Left hindlimb (tissue), 1 donor: ENCODE measurements around the gene CLSTN2.
A peak's percentile ranks its signal among the peaks of the same experiment; 100 is the strongest.

Experiments used
- DNase-seq: peaks from one replicate; pipeline ENCODE4 v3.0.0-alpha.2; 2018

Gene CLSTN2

DNA sequence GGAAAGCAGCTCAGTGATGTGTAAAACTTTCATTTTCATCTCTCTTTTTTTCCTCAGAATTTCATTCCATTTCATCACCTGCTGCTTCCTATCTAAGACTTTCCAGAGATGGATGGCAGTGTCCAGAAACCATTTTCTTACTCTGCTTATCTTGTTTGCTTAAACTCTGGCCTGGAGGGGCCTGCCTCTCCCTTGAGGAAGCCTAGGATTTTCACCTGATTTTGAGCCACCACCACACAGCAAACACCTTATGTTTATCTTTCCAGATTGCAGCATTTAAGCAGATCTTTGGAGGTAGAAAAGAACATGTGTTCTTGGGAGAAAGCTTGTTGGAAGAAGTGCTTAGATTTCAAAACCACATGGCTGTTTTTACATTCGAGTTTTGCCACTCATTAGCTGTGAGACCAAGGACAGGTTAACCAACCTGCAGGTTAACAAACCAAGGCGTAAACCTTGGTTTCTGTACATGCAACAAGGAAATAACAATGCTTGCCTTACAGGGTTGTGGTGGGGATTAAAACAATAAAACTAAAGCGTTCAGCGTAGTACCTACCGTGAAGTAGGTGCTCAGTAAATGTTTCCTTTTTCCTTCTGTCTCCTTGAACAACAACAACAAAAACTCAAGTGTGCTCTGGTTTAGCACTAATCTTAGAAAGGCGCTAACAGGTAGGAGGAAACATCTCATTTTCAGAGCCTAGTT lies 120.3 kb downstream of the CLSTN2 start:
- no peak for DNase-seq

- DNase-seq: no peak
Measured at GRCh38 chr3:140056047-140056446, 121.1 kb downstream of the CLSTN2 start.

- DNase-seq: no peak
Measured at GRCh38 chr3:140061211-140061610, 126.2 kb downstream of the CLSTN2 start.

DNA sequence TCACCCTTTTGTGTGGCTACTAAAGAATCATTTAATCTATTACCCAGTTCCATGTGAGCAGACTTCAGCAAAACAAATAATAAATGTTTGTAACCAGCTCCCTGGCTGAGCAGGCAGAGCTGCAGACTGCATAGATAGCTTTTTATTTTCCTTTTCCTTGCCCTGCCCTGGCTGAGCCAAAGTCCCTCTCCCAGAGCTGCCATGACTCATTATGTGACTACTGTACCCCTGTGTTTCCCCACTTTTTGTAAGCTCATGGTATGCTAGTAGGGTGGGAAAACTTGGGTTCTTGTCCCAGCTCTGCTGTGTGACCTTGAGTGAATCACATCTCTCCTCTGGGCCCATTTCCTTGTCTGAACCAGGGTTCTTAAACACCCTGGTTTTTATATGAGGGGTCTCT lies 127.5 kb downstream of the CLSTN2 start:
- DNase-seq: no peak

DNA sequence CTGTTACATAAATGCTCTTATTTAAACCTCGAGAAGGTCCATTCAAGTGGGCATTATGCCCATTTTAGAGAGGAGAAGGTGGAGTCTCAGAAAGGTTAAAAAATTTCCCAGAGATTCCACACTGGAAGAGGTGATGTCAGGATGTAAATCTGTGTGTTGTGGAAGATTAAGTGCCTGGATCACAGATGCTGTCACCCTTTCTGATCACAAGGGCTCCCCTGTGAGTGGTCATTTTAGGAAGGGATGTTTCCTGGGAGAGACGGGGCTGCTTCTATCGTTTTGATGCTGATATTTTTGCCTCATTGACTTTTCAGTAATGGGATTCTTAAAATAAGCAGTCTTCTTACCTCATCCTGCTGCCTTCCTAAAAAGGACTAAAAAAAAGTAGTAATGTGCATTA lies 132.5 kb downstream of the CLSTN2 start:
- no peak for DNase-seq

DNA sequence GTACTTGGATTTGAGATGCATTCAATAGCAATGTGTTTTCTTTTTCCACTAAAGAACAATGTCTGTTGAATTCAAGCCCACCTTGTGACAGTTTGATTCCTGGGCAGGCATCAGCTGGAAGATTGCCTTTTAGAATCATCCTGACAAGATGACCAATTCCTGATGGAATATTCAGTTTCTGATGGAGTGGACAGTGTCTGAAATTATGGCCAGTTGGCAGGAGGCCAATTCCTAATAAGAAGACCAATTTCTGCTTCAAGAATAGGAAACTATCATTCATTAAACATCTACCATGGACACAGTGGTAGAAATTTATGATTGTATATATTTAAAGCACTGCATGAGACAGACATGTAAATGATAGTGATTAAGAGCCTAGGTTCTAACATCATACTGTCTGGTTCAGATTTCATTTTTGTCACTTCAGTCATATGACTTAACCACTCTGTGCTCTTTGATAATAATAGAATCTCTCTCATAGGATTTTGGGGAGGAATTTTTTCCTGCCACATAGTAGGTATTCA lies 133.6 kb downstream of the CLSTN2 start:
- DNase-seq: no peak

GRCh38 chr3:140073278-140074045 lies 138.5 kb downstream of the CLSTN2 start:
- DNase-seq: no peak

DNA sequence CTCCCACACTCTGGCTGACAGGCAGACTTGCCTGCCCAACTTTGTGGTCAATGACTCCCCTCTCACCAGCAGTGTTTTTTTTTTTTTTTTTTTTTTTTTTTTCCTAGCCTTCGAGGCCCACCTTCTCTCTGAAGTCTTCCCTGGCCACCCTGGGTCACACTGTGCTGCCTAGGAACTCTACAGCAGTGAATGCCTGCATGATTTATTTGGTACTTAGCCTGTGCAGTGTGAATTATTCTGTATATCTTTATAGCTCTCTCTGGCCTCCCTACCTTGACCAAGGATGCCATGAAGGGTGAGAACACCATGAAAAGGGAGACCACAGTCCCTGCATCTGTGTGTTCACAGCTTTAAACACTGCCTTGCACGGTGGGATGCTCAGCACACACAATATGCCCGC lies 141.6 kb downstream of the CLSTN2 start:
- DNase-seq: no peak

DNA sequence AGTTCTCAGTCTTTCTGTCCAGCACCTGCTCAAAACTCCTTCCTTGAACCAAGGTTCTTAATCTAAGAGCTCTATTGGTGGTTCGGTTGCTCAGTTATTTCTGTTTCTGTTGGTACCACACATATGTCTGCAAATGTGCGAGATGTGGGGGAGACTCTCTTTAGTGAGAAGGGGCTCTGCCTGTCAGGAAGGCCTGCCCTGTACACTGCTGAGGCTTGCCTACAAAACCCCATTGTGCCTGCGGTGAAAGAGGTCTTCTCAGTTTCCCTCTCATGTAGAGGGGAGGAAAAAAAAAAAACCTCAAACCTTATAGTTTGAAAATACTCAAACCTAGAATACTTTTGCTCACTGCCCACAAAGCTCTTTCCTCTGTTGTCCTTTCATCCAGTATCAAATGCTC lies 142.4 kb downstream of the CLSTN2 start:
- no peak for DNase-seq

DNA sequence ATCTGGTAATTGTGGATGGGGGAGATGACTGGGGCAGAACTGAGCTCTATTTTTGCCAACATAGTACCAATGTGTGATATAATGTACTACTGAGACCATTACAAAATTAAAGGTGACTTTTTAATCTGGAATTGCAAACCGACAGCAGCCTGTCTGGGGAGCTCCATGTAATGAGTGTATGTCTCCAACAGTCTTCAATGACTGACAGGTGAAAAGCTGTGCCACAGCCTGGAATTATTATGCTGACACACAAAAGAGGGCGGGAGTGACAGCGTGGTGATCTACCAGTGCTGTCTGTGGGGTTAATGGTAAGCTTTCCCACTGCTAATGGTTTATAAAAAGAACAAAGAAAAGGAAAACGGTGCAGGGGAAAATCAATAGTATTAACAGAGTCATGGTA lies 143.4 kb downstream of the CLSTN2 start:
- DNase-seq: no peak

GRCh38 chr3:140078940-140079339 lies 144.0 kb downstream of the CLSTN2 start:
- DNase-seq: no peak

GRCh38 chr3:140081887-140082286 lies 146.9 kb downstream of the CLSTN2 start:
- DNase-seq: no peak

GRCh38 chr3:140085001-140085400 lies 150.0 kb downstream of the CLSTN2 start:
- DNase-seq: no peak

- DNase-seq: no peak
Measured at GRCh38 chr3:140086642-140087041, 151.7 kb downstream of the CLSTN2 start.

DNA sequence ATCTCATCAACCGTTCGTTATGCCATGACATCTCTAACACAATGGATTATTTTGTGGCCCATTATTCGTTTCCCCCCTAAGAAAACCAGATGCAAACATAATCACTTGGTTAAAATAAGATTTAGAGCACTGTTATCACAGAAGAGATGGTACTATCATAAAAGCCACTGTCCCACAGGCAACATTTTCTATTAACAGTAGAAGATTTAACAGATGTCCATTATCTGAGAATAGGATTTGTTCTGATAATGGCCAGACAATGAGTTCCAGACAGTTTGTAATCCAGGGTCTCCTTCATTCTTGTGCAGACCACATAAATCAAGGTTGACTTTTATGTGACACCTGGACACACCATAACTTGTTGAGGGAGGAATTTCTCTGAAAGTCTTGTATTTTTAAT lies 153.1 kb downstream of the CLSTN2 start:
- DNase-seq: no peak

- no peak for DNase-seq
Measured at GRCh38 chr3:140088513-140088912, 153.5 kb downstream of the CLSTN2 start.

- DNase-seq: no peak
Measured at GRCh38 chr3:140089403-140090072, 154.6 kb downstream of the CLSTN2 start.

DNA sequence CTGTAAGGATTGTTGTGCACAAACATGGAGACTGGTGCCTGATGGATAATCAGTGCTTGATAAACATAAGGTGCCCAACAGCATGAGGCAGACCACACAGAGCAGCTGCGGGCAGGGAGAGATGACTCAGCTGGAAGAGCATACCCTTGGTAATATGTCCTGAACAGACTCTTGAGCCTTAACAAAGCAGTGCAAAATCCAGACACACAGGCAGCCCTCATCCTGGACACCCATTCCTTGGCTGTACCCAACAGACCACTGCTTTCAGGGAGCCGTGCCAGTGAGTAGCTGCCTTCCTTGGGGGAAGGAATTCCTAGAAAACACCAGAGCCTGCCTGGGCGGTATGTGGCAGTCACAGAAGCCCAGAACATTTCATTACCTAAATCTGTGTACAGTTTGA lies 156.2 kb downstream of the CLSTN2 start:
- DNase-seq: peak; percentile 38

GRCh38 chr3:140092848-140093536 lies 158.0 kb downstream of the CLSTN2 start:
- DNase-seq: no peak

DNA sequence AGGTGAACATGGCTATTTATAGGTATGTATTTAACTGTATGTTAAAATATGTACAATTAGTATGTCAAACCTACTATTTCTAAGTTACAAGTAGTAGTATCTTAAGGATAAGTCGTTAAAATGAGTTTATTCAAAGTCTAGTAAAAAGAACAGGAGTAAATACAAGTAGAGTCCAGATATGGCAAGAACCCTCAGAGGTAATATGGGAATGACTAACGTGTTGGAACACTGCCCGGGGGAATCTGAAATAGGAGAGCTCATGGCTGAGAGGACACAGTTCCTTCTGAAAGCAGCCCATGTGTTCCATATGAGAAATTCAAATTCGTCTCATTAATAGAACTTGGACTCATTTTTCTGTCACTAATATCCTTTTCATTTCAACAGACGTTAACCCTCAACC lies 158.8 kb downstream of the CLSTN2 start:
- DNase-seq: peak; percentile 79

GRCh38 chr3:140094487-140094886 lies 159.5 kb downstream of the CLSTN2 start:
- DNase-seq: no peak

DNA sequence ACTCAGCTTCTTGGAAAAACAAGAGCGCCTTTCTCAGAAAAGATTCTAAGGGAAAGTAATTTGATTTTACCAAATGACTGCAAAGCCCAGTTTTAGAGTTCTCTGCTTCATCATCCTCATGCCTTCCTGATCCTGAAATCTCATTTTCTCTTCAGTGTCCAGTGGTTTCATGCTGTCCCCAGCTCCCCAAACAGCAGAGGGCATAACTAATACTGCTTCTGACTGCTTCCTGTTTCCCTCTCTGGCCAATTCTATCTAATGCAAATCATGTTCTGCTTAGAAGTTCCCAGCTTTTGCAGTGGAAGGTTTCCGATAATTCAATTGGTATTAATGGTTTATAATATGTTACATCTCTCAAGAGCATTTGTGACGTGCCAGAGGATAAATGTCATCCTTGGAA lies 161.1 kb downstream of the CLSTN2 start:
- no peak for DNase-seq
